GM12878 (cell line): ENCODE data around the gene OOSP3. TPM values are rescaled to one million over a fixed set of nuclear protein-coding genes. Genes with fewer than 3 reads are reported as not detected.

Experiments
- ATAC-seq: fragments of 200-7000 bp; cut with Tn5 transposase; 3 replicates; pipeline ENCODE4 v1.9.1; 2020; ENCODE audit warnings: mild to moderate bottlenecking, moderate library complexity
- BruUV-seq: library from RNA; stranded (reverse); fragments of 400-500 nt; replicated peaks from 2 replicates; lab custom pipeline; 2021; lab: Mats Ljungman, UMichigan
- CTCF ChIA-PET: fragments of 300-600 bp; sonication (Branson Sonifier 250); formaldehyde crosslinking; extraction: SDS; loops from one replicate; lab custom pipeline; 2021; ENCODE audit warnings: inconsistent platforms; lab: Yijun Ruan, JAX
- POLR2A ChIA-PET: fragments of 350-600 bp; formaldehyde crosslinking; extraction: SDS; loops from one replicate; lab custom pipeline; 2021; ENCODE audit warnings: inconsistent platforms; lab: Charles Lee
- RAD21 ChIA-PET: fragments of 300-600 bp; sonication (Branson Sonifier 250); formaldehyde crosslinking; loops from one replicate; lab custom pipeline; 2023; ENCODE audit warnings: antibody characterized with exemption; ENCODE audit not compliant: unreplicated experiment; lab: Charles Lee
- SMC1A ChIA-PET: fragments of 300-600 bp; sonication (Branson Sonifier 250); formaldehyde crosslinking; loops from one replicate; lab custom pipeline; 2023; ENCODE audit not compliant: unreplicated experiment, uncharacterized antibody; lab: Charles Lee
- DNase-seq: peaks from one replicate; pipeline ENCODE4 v3.0.0-alpha.2; 2011; ENCODE audit warnings: low read depth, low spot score
- FAIRE-seq: peaks from 3 replicates; lab custom pipeline; 2011; peaks lifted over from hg19 to GRCh38; lab: Jason Lieb, UNC
- H2AFZ ChIP-seq: 2 replicates; pipeline ENCODE4 v1.6.0; 2011; ENCODE audit warnings: low read depth, low read length, control low read depth; ENCODE audit not compliant: control insufficient read depth
- H3K27ac ChIP-seq: 2 replicates; pipeline ENCODE4 v1.5.1; 2011; ENCODE audit warnings: control low read depth; ENCODE audit not compliant: control insufficient read depth, insufficient read depth
- H3K27me3 ChIP-seq, 2 experiments: replicated peaks in 1 of 2; 2 replicates each; pipeline versions ENCODE4 v1.6.0 to v1.6.1; 2011; ENCODE audit warnings: low read length in 1 of 2; ENCODE audit not compliant: control insufficient read depth in 2 of 2, insufficient read depth in 2 of 2
- H3K36me3 ChIP-seq, 2 experiments: 2 replicates each; pipeline ENCODE4 v1.5.1; 2011; ENCODE audit warnings: low read length in 1 of 2; ENCODE audit not compliant: control insufficient read depth in 2 of 2, insufficient read depth in 2 of 2
- H3K4me1 ChIP-seq: 2 replicates; pipeline ENCODE4 v1.6.1; 2011; ENCODE audit warnings: mild to moderate bottlenecking, low read length, moderate library complexity, mixed read lengths; ENCODE audit not compliant: control insufficient read depth, insufficient read depth
- H3K4me2 ChIP-seq: 2 replicates; pipeline ENCODE4 v1.6.0; 2011; ENCODE audit warnings: control low read depth; ENCODE audit not compliant: control insufficient read depth, insufficient read depth
- H3K4me3 ChIP-seq: fragments of 200-600 bp; sonication (generic); 2 replicates; pipeline ENCODE4 v1.5.1; 2016
- H3K79me2 ChIP-seq: 2 replicates; pipeline ENCODE4 v1.6.0; 2011; ENCODE audit warnings: low read length; ENCODE audit not compliant: control insufficient read depth, insufficient read depth
- H3K9ac ChIP-seq: 2 replicates; pipeline ENCODE4 v1.8.0; 2011; ENCODE audit warnings: low read length, control low read depth, mixed read lengths; ENCODE audit not compliant: control insufficient read depth, insufficient read depth
- H3K9me3 ChIP-seq: replicated peaks from 3 replicates; pipeline ENCODE4 v1.5.1; 2011; ENCODE audit warnings: mild to moderate bottlenecking, low read length; ENCODE audit not compliant: control insufficient read depth, insufficient read depth
- H4K20me1 ChIP-seq: 2 replicates; pipeline ENCODE4 v1.6.0; 2011; ENCODE audit not compliant: control insufficient read depth, insufficient read depth
- BCL11A ChIP-seq: IDR thresholded peaks from 2 replicates; pipeline ENCODE4 v1.6.1; 2011; ENCODE audit warnings: low read depth, low read length
- CEBPB ChIP-seq, 2 experiments: fragments of 150-350 bp in 1 of 2; IDR thresholded peaks; 2 replicates each; pipeline ENCODE4 v1.6.1; 2012 to 2014; ENCODE audit warnings: low read depth in 2 of 2, low read length in 2 of 2, borderline replicate concordance in 1 of 2, inconsistent platforms in 1 of 2
- ETV6 ChIP-seq, 2 experiments: fragments of 450-650 bp in 1 of 2; IDR thresholded peaks in 1 of 2; conservative IDR thresholded peaks in 1 of 2; 2 replicates each; pipeline ENCODE4 v1.6.1; 2014; ENCODE audit warnings: antibody characterized with exemption in 1 of 2, borderline replicate concordance in 1 of 2, low read depth in 1 of 2, mild to moderate bottlenecking in 1 of 2, moderate library complexity in 1 of 2
- PAX5 ChIP-seq: IDR thresholded peaks from 2 replicates; pipeline ENCODE4 v1.6.1; 2011; ENCODE audit warnings: low read depth, low read length, borderline replicate concordance
- POLR2AphosphoS5 ChIP-seq: IDR thresholded peaks from 2 replicates; pipeline ENCODE4 v1.6.1; 2011; ENCODE audit warnings: mild to moderate bottlenecking, low read length, inconsistent platforms
- RBBP5 ChIP-seq: fragments of 200-600 bp; sonication (generic); conservative IDR thresholded peaks from 2 replicates; pipeline ENCODE4 v1.6.1; 2016
- SKIL ChIP-seq: fragments of 450-650 bp; IDR thresholded peaks from 2 replicates; pipeline ENCODE4 v1.6.1; 2017; ENCODE audit warnings: mild to moderate bottlenecking, low read depth, inconsistent platforms; ENCODE audit not compliant: poor library complexity, severe bottlenecking
- SUPT20H ChIP-seq: IDR thresholded peaks from 2 replicates; pipeline ENCODE4 v1.6.1; 2011; ENCODE audit warnings: low read depth, mild to moderate bottlenecking, low read length, moderate library complexity, borderline replicate concordance; ENCODE audit not compliant: control insufficient read depth
- USF2 ChIP-seq: IDR thresholded peaks from 2 replicates; pipeline ENCODE4 v1.6.1; 2011; ENCODE audit warnings: low read depth, low read length, improper control_type of control experiment, borderline replicate concordance
- ZZZ3 ChIP-seq: IDR thresholded peaks from 2 replicates; pipeline ENCODE4 v1.6.1; 2011; ENCODE audit warnings: low read depth; ENCODE audit not compliant: control insufficient read depth, insufficient read length
- WGBS: methylation state at CpG from one replicate; pipeline ENCODE4 v1.1.6; 2016; ENCODE audit warnings: low lambda C conversion rate; ENCODE audit not compliant: insufficient replicate concordance, insufficient coverage; ENCODE audit errors: missing lambda C conversion rate; 5-methylcytosine and 5-hydroxymethylcytosine counted together
- in situ Hi-C: fragments of 300-500 bp; cut with MboI; formaldehyde crosslinking; loops from 9 replicates; pipeline ENCODE4 v1.14.3; 2018; ENCODE audit warnings: mixed read lengths
- intact Hi-C: fragments of 100-400 bp; cut with micrococcal nuclease; formaldehyde crosslinking; loops from one replicate; pipeline ENCODE4 v1.14.2; 2022; ENCODE audit not compliant: unreplicated experiment
- polyA plus RNA-seq, 11 experiments: library from polyadenylated mRNA; depleted of rRNA in 4 of 11; unstranded in 6 of 11; stranded (reverse) in 5 of 11; fragments of >200 nt; fragmentation: Nextera tagmentation in 4 of 11; fragmentation: Illumina TruSeq in 1 of 11; extraction: Ambion mirVana in 4 of 11; extraction: Trizol in 1 of 11; gene quantifications; 1 replicate in 1 of 11; 2 replicates in 10 of 11; pipeline versions ENCODE4 v1.2.1 to v1.2.3, GENCODE V29; 2011 to 2016; ENCODE audit warnings: inconsistent platforms in 2 of 11, missing spikeins in 2 of 11, low read depth in 1 of 11
- total RNA-seq, 4 experiments: library from RNA; depleted of rRNA in 3 of 4; stranded (reverse); fragments of >200 nt in 3 of 4; fragmentation: Illumina TruSeq in 1 of 4; extraction: Trizol in 1 of 4; gene quantifications; 2 replicates each; pipeline versions ENCODE4 v1.2.1 to v1.2.3, GENCODE V29; 2013 to 2021

The OOSP3 gene
- total and polyA plus RNA-seq, 10 of the 15 experiments (the other 5 are each of a cell fraction or from before 2014, with no cell fraction given), result 0.07 TPM; not detected in 9

- ChIA-PET CTCF (no interaction called here), RAD21 (no interaction called here), POLR2A (no interaction called here), SMC1A (no interaction called here)
- Histone ChIP-seq H4K20me1 (no peaks in the 10 kb centered on the region), H2AFZ (no peak overlapping the region), H3K27me3 (no peaks in the 10 kb centered on the region; a peak in 1 of 4 replicates), H3K36me3 (no peaks in the 10 kb centered on the region), H3K4me3 (no peak overlapping the region), H3K4me2 (no peak overlapping the region), H3K9ac (no peak overlapping the region), H3K79me2 (no peaks in the 10 kb centered on the region), H3K4me1 (no peaks in the 10 kb centered on the region), H3K27ac (no peak overlapping the region), H3K9me3 (no peaks in the 10 kb centered on the region)
- no TSS peak for BruUV-seq
- intact Hi-C loops, result no loop called here
- no peak for TF ChIP-seq ETV6 (conservative IDR thresholded peaks at IDR 0.05 in 1 of 2, IDR thresholded peaks at IDR 0.05 in 1 of 2; ENCODE audit: borderline replicate concordance in 1 of 2, low read depth in 1 of 2)
- no peak for TF ChIP-seq USF2
- no peak for TF ChIP-seq CEBPB (IDR thresholded peaks at IDR 0.05; ENCODE audit: borderline replicate concordance in 1 of 2, low read depth in 2 of 2, low read length in 2 of 2)
- TF ChIP-seq SUPT20H, result no peak
- TF ChIP-seq POLR2AphosphoS5, result no peak
- no peak for TF ChIP-seq PAX5
- TF ChIP-seq BCL11A, result no peak
- no peak for TF ChIP-seq RBBP5
- TF ChIP-seq SKIL, result no peak
- no peak for TF ChIP-seq ZZZ3
- ATAC-seq (peak; percentile 49; the same call in 2 of the 3 replicates), FAIRE-seq (no peak), DNase-seq (no peak)
- WGBS, result 19% methylated on average over 2 of the region's 2 CpGs
- in situ Hi-C loops, result no loop called here
Measured at GRCh38 chr11:59841514-59841913, 37.1 kb upstream of the OOSP3 start.
